B cell (primary cell): ENCODE measurements around the gene KLRC3. TPM values are rescaled to one million over a fixed set of nuclear protein-coding genes. Genes with fewer than 3 reads are reported as not detected.
"Not testable (repeated sequence)": the region's sequence is repeated elsewhere in the genome, so short reads cannot be mapped to it uniquely, and the experiment has no call there.

Experiments
- ATAC-seq: fragments of 200-7000 bp; cut with Tn5 transposase; one replicate; pipeline ENCODE4 v1.10.0; 2021; ENCODE audit warnings: low read depth, mild to moderate bottlenecking, moderate number of reproducible peaks, moderate library complexity
- CTCF ChIA-PET: fragments of 350-600 bp; sonication (Branson Sonifier 250); formaldehyde crosslinking; loops from one replicate; lab custom pipeline; 2021; ENCODE audit warnings: antibody characterized with exemption, inconsistent platforms; lab: Charles Lee
- POLR2A ChIA-PET: fragments of 350-600 bp; sonication (Branson Sonifier 250); formaldehyde crosslinking; loops from one replicate; lab custom pipeline; 2021; ENCODE audit warnings: antibody characterized with exemption; lab: Charles Lee
- DNase-seq: peaks from one replicate; pipeline ENCODE4 v3.0.0; 2013
- H2AFZ ChIP-seq: 2 replicates; pipeline ENCODE4 v1.6.1; 2012; ENCODE audit warnings: mild to moderate bottlenecking, low read depth, low read length; ENCODE audit not compliant: insufficient read depth, poor library complexity, severe bottlenecking
- H3K27ac ChIP-seq, 2 donors: 1 replicate in 1 of 2; 2 replicates in 1 of 2; pipeline ENCODE4 v1.5.1; 2012 to 2013; ENCODE audit warnings: low read length in 2 of 2, mild to moderate bottlenecking in 2 of 2, moderate library complexity in 1 of 2
- H3K27me3 ChIP-seq, 4 experiments: fragments of 200-600 bp in 1 of 4; sonication (generic) in 1 of 4; replicated peaks in 1 of 4; 1 replicate in 2 of 4; 2 replicates in 2 of 4; pipeline versions ENCODE4 v1.6.1 to v1.7.0; 2013 to 2016; ENCODE audit warnings: low read length in 3 of 4, mild to moderate bottlenecking in 2 of 4, mixed read lengths in 1 of 4, moderate library complexity in 1 of 4; ENCODE audit not compliant: insufficient read depth in 4 of 4, control insufficient read depth in 3 of 4; ENCODE audit errors: control extremely low read depth in 1 of 4
- H3K36me3 ChIP-seq, 2 experiments: replicated peaks in 1 of 2; 1 replicate in 1 of 2; 2 replicates in 1 of 2; pipeline versions ENCODE4 v1.6.1 to v1.7.1; 2013; ENCODE audit warnings: low read length in 1 of 2; ENCODE audit not compliant: insufficient read depth in 2 of 2, control insufficient read depth in 1 of 2; ENCODE audit errors: control extremely low read depth in 1 of 2, extremely low read depth in 1 of 2
- H3K4me1 ChIP-seq, 2 donors: fragments of 200-600 bp in 1 of 2; sonication (generic) in 1 of 2; 1 replicate in 1 of 2; 2 replicates in 1 of 2; pipeline versions ENCODE4 v1.5.1 to v1.6.1; 2013 to 2017; ENCODE audit warnings: low read length in 2 of 2; ENCODE audit not compliant: control insufficient read depth in 2 of 2, insufficient read depth in 2 of 2
- H3K4me2 ChIP-seq: replicated peaks from 2 replicates; pipeline ENCODE3; 2012; ENCODE audit warnings: mild to moderate bottlenecking, low read depth, low read length; ENCODE audit not compliant: poor library complexity, severe bottlenecking
- H3K4me3 ChIP-seq, 5 experiments: fragments of 200-600 bp in 1 of 5; sonication (generic) in 1 of 5; 1 replicate in 3 of 5; 2 replicates in 2 of 5; pipeline versions ENCODE4 v1.5.1 to v1.7.0; 2011 to 2016; ENCODE audit warnings: low read length in 4 of 5, mild to moderate bottlenecking in 4 of 5, low read depth in 2 of 5, control low read depth in 1 of 5, moderate library complexity in 1 of 5; ENCODE audit not compliant: insufficient read depth in 1 of 5; ENCODE audit errors: control extremely low read depth in 1 of 5, extremely low read depth in 1 of 5
- H3K79me2 ChIP-seq: fragments of 200-600 bp; sonication (generic); one replicate; pipeline ENCODE4 v1.6.0; 2016; ENCODE audit warnings: low read length; ENCODE audit not compliant: control insufficient read depth, insufficient read depth
- H3K9ac ChIP-seq: fragments of 200-600 bp; sonication (generic); 2 replicates; pipeline ENCODE4 v1.6.1; 2017; ENCODE audit warnings: mild to moderate bottlenecking, low read length, moderate library complexity
- H3K9me3 ChIP-seq, 3 donors: one replicate each; pipeline versions ENCODE4 v1.6.1 to v1.7.1; 2013; ENCODE audit warnings: low read length in 2 of 3; ENCODE audit not compliant: control insufficient read depth in 2 of 3, insufficient read depth in 1 of 3; ENCODE audit errors: control extremely low read depth in 1 of 3
- H4K20me1 ChIP-seq: 2 replicates; pipeline ENCODE4 v1.6.0; 2012; ENCODE audit warnings: mild to moderate bottlenecking, low read length; ENCODE audit not compliant: insufficient read depth, control insufficient read depth, poor library complexity, severe bottlenecking
- H3K27ac Mint-ChIP-seq: one replicate; pipeline ENCODE4 v1.8.0; 2021; ENCODE audit warnings: mixed read lengths
- H3K27me3 Mint-ChIP-seq: one replicate; pipeline ENCODE4 v1.8.0; 2021; ENCODE audit warnings: mixed read lengths
- H3K4me1 Mint-ChIP-seq: one replicate; pipeline ENCODE4 v1.8.0; 2021; ENCODE audit warnings: mixed read lengths
- H3K4me3 Mint-ChIP-seq: one replicate; pipeline ENCODE4 v1.8.0; 2021; ENCODE audit warnings: mixed read lengths
- H3K9me3 Mint-ChIP-seq: one replicate; pipeline ENCODE4 v1.8.0; 2022; ENCODE audit warnings: mixed read lengths; ENCODE audit not compliant: insufficient read depth
- CTCF ChIP-seq: fragments of 200-600 bp; IDR thresholded peaks from one replicate; pipeline ENCODE4 v1.8.0; 2022; ENCODE audit warnings: antibody characterized with exemption, mild to moderate bottlenecking
- EZH2 ChIP-seq: IDR thresholded peaks from 2 replicates; pipeline ENCODE4 v1.6.1; 2012; ENCODE audit warnings: borderline replicate concordance, low read depth, mild to moderate bottlenecking, moderate library complexity, low read length; ENCODE audit not compliant: insufficient read depth, poor library complexity, severe bottlenecking
- WGBS: methylation state at CpG from one replicate; pipeline ENCODE4 v1.1.5; 2013; ENCODE audit warnings: missing lambda C conversion rate; ENCODE audit not compliant: insufficient coverage; 5-methylcytosine and 5-hydroxymethylcytosine counted together
- intact Hi-C: fragments of 100-400 bp; cut with micrococcal nuclease; formaldehyde crosslinking; loops from one replicate; pipeline ENCODE4 v1.10.0; 2022
- polyA minus RNA-seq: library from RNA; depleted of rRNA, polyadenylated mRNA; stranded (reverse); fragments of >200 nt; gene quantifications from 2 replicates; pipeline ENCODE4 v1.2.3, GENCODE V29; 2012
- polyA plus RNA-seq: library from polyadenylated mRNA; depleted of rRNA; stranded (reverse); fragments of >200 nt; gene quantifications from 2 replicates; pipeline ENCODE4 v1.2.3, GENCODE V29; 2012
- total RNA-seq, 2 donors: library from RNA; stranded (reverse); fragments of 120-200 nt in 1 of 2; gene quantifications; 1 replicate in 1 of 2; 2 replicates in 1 of 2; pipeline versions ENCODE4 v1.2.3 to v1.2.4, GENCODE V29; 2013 to 2022

KLRC3 gene
- total RNA-seq (not detected in 2 replicates), polyA plus RNA-seq (not detected in 2 replicates), polyA minus RNA-seq (0.50 TPM in 1 of 2 replicates, not detected in the other)
- total RNA-seq (2013) = 0.14 TPM

GRCh38 chr12:10420334-10420733 lies at the start of gene KLRC3:
Gene KLRC3, minus strand, starts transcription at chr12:10420595. Its CDS starts 45 bp downstream, at chr12:10420550.
- H3K27ac Mint-ChIP-seq, H3K9me3 ChIP-seq, H3K9ac ChIP-seq, H3K4me3 Mint-ChIP-seq, ATAC-seq, H3K9me3 Mint-ChIP-seq, H3K27me3 Mint-ChIP-seq, H4K20me1 ChIP-seq, POLR2A ChIA-PET, H3K27me3 ChIP-seq, H3K27ac ChIP-seq, CTCF ChIA-PET, H3K79me2 ChIP-seq, H3K4me3 ChIP-seq, H3K4me1 Mint-ChIP-seq, H2AFZ ChIP-seq, H3K4me2 ChIP-seq, H3K4me1 ChIP-seq, H3K36me3 ChIP-seq, intact Hi-C loops, DNase-seq: not testable (repeated sequence)
- WGBS = no CpG with 5 or more reads among the region's 1 CpG

- Histone ChIP-seq H2AFZ (no peak overlapping the region), H3K9me3 (peaks cover 0 to 3% (median 0%) of the 10 kb centered on the region in 3 donors), H3K9ac (no peak overlapping the region), H3K4me2 (no peak overlapping the region), H3K4me1 (peaks cover 0 to 3% of the 10 kb centered on the region in 2 donors), H3K27ac (no peak overlapping the region), H3K36me3 (no peaks in the 10 kb centered on the region), H3K79me2 (no peaks in the 10 kb centered on the region), H3K4me3 (no peak overlapping the region), H4K20me1 (no peaks in the 10 kb centered on the region), H3K27me3 (no peaks in the 10 kb centered on the region)
- H3K9me3 Mint-ChIP-seq = no peaks in the 10 kb centered on the region
- WGBS = no CpG with 5 or more reads among the region's 1 CpG
- CTCF ChIA-PET = no interaction called here
- no peak overlapping the region for H3K4me3 Mint-ChIP-seq
- intact Hi-C loops = no loop called here
- H3K27me3 Mint-ChIP-seq = peaks cover 23% of the 10 kb centered on the region
- TF ChIP-seq CTCF = no peak
- no peak for TF ChIP-seq EZH2
- ATAC-seq = no peak
- H3K27ac Mint-ChIP-seq = no peak overlapping the region
- no peaks in the 10 kb centered on the region for H3K4me1 Mint-ChIP-seq
- POLR2A ChIA-PET = no interaction called here
- DNase-seq = peak; percentile 5
Measured at GRCh38 chr12:10469701-10470100, 49.3 kb upstream of the KLRC3 start.
